Fibroblast of skin of back (primary cell): ENCODE measurements around the gene OTUD4.
A peak's percentile ranks its signal among the peaks of the same experiment; 100 is the strongest.
"Not testable (repeated sequence)": the region's sequence is repeated elsewhere in the genome, so short reads cannot be mapped to it uniquely, and the experiment has no call there.

Source experiments
- DNase-seq: peaks from one replicate; pipeline ENCODE4 v3.0.0-alpha.2; 2013

The OTUD4 gene

DNA sequence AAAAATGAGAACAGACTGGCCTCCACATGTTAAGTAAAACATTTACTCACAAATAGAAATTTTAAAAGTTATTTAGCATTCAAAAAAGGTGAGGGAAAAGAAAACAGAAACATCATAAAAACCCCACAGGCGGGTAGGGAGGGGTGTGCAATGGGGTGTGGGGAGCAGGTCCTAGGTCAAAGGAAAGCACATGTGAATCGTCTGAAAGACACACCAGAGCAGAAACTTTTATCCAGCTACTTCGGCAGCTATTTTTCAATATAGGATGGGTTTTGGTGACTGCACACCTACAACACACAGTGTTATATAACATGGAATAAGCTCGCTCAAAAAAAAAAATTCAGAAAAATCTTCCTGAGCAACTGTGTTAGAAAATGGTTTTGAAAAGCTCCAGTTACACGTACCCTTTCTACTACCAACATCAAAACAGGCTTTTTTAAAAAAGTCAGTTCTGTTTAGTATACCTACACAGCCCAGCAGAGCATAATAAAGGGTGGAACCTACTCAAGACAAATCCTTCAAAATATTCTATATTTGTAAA is 1.6 kb downstream of the OTUD4 start:
- no peak for DNase-seq

DNA sequence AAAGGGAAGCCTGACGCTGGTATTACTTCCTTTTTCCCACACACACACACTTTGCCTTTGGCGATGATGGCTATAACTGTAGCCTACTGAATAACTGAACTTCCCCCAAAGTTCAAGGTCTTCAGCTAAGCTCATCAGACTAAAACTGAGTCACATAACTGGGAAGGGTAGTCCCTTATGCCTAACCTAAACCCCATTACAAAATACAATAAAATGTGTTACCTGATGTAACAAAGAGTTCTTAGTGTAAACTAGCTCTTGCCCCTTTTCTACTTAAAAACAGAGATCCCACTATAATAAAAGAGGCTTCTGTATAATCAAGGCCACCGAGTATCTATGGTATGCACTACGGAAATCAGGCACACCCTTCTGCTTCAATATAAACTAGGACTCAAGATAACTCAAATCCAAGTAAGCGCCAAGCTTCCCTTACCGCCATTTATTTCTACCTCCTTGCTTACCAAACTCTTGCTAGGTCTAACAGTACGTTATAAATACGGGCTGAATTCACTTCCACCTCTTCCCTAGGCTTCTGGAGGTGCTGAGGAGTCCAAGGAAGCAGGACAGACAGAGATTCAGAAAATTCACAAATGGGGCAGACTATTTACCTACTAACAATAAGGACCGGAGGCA is 2.4 kb downstream of the OTUD4 start:
- peak; percentile 12 for DNase-seq

GRCh38 chr4:145177511-145177905 is 2.9 kb downstream of the OTUD4 start:
- peak; percentile 22 for DNase-seq

DNA sequence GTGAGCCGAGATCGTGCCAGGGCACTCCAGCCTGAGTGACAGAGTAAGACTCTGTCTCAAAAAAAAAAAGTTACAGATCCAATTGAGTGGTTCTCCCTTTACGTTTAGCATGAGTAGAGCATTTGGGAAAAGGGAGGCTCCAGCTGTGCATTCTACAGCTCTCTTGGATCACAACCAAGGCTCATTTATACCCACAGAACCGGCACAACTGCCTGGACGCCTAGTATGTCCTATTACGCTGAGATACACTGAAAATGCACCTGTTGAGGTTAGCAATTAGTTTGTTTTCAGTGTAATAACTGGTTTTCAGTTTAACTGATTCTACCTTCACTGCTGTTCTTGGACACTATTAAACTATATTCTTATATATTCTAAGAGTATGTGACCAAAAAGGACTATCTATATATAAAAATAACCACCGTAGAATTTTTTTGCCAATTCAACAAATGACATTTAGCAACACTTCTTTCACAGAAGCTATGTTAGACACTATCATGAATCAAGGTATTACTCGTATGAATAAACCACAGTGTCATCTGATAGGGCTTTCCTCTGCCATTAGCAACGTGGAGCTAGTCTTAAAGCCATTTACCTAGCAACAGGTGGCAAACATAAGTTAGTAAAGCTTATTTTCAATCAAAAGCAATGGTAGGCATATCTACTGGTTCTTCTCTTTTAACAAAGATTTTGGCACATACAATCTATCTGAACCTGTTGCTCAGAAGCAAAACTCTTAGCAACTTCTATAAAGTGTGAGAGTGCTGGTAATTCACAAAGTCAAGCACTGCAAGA is 3.6 kb downstream of the OTUD4 start:
- no peak for DNase-seq

DNA sequence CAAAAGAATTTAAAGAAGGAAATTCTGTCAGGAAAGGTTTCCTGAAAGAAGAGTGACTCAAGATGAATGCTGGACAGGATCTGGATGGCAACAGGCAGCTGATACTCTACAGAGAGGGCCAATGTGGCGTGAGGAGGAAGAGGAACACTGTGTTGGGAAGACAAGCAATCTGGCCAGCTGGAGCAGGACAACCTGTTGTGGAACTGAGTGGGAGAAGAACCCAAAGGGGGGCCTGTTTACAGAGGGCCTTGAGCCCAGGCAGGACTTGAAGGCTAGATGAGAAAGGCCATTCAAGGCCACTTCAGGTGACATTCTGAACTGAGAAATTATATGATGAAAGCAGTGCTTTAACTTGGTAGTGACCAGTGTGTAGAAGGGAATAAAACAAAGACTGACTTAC is 8.5 kb downstream of the OTUD4 start:
- DNase-seq: no peak

- DNase-seq: no peak
Observed at GRCh38 chr4:145170223-145170622, 10.2 kb downstream of the OTUD4 start.

GRCh38 chr4:145168581-145169187 is 11.7 kb downstream of the OTUD4 start:
- DNase-seq: no peak

GRCh38 chr4:145167887-145168286 is 12.5 kb downstream of the OTUD4 start:
- DNase-seq: no peak

- no peak for DNase-seq
Observed at GRCh38 chr4:145161549-145161948, 18.8 kb downstream of the OTUD4 start.

GRCh38 chr4:145156986-145157385 is 23.4 kb downstream of the OTUD4 start:
- DNase-seq: no peak

DNA sequence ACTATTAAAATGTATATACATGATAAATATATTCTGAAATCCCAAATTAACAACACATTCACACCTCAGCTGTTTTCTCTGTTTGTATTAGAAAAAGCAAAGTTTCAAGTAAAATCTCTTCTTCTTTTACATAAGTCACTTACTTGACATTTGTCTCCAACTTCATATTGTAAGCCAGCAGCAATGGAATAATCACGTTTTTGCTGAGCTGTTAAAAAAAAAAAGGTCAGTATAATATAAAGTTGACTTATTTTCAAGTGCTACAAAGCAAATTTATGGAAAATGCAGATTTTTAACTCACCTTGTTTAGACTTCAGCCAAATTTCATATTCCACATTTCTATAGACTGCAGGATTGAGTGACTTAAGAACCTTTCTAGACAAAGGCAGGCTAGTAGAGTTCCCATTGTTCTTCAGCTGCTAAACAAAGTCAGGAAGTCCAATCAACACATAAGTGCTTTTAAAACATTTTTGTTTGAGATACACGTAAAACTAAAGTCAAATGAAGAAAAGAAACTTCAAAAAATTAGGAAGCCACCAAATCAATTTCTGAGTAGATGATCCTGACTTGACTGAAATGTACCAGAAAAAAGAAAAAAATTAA is 25.0 kb downstream of the OTUD4 start:
- DNase-seq: no peak

DNA sequence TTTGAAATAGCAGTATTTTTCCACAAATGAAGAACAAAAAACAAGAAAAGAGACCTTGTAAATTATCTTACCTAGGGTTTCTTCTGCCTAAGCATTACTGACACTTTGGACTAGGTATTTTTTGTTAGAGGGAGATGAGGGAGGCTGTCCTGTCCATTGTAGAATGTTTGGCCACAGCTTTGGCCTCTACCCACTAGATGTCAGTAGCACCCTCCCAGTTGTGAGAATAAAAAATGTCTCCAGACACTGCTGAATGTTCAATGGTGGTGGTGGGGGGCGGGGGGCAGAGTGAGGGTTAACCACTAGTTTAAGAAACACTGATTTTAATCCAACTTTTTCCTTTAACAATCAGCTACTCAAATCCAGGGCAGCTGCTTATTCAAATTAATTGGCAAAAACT is 25.8 kb downstream of the OTUD4 start:
- peak; percentile 30 for DNase-seq

- no peak for DNase-seq
Observed at GRCh38 chr4:145153904-145154298, 26.5 kb downstream of the OTUD4 start.

DNA sequence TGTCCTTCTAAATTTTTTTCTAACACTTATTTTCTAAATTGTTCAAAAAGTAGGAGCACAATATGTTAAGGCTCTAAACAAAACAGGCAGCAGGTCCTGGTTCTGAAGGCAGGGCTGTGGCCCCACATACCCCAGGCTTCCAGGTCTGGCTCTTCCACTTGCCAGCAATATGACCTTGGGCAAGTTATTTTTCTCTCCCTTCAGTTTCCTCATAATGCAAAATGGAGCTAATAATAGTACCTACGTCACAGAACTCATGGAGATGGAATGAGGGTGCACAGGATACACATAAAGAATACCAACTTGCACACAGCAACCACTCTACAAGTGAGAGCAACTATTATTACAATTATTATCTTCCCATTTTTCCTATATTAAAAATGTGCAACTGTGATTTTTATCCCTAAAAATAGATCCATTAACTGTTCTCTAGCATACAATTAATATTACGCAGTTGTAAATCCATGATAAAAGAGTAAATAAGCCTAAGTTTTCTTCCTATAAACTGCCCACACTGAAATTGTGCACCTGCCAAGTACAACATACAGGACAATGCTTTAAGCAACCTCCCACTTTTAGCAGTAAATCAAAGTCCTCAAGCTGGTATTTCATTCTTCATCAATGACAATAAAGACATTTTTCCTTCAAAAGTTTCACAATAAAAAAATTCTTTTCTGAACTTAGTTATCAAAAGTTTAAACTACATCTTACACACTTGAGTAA is 27.0 kb downstream of the OTUD4 start:
- DNase-seq: no peak

DNA sequence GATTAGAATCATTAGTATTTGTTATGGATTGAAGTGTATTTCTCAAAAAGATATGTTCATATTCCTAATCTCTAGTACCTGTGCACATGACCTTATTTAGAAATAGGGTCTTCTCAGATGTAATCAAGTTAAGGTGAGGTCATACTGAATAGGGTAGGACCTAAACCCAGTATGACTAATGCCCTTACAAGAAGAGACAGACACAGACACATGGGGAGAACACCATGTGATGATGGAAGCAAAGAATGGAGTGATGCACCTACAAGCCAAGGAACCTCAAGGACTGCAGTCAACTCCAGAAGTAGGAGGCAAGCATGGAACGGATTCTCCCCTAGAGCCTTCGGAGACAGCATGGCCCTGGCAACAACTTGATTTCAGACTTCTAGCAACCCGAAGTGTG is 31.4 kb downstream of the OTUD4 start:
- DNase-seq: no peak

DNA sequence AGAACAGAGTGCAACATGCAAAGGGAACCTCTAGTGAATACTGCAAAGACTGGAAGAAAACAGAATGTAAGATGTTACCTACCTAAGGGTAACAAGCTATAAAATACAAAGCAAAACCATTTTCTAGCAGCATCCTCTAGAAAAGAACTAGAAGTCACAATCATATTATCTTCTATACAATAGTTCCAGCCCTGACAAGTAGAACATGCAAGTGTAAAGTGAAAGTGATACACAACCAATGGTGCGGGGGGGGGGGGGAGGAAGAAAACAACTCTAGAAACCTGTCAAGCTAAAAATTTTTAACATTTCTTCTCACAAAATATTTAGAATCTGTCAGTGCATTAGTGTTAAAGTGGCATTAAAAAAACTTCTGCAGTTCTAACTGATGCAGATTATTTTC is 44.2 kb downstream of the OTUD4 start:
- not testable (repeated sequence) for DNase-seq

GRCh38 chr4:145132511-145133098 is 47.8 kb downstream of the OTUD4 start:
- peak; percentile 7 for DNase-seq

GRCh38 chr4:145131848-145132247 is 48.5 kb downstream of the OTUD4 start:
- DNase-seq: no peak

DNA sequence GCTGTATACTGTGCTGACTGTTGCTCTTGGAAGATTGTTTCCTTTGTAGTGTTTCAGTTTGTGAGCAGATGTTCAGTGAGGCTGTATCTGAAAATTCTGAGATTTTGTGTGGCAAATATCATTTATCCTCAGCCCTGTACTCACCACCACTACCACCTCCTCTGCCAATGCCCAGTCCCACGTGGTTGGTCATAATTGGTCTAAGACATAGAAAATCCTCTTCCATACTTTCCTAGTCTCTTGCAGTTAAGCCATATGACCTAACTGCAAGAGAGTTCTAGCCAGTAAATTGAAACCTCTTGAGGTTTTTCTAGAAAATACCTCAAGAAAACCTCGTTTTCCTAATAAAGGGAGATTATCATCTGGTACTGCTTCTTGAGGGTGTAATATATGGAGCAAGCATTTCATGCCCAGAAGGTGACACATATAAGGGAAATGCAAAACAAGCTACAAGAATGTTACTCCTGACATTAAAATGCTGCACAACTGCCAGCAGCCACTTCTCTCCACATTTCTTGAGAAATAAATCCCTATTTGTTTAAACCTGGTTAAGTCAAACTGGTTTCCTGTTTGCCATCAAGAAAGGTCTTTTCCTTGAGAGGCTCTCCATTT is 49.5 kb downstream of the OTUD4 start:
- peak; percentile 84 for DNase-seq

DNA sequence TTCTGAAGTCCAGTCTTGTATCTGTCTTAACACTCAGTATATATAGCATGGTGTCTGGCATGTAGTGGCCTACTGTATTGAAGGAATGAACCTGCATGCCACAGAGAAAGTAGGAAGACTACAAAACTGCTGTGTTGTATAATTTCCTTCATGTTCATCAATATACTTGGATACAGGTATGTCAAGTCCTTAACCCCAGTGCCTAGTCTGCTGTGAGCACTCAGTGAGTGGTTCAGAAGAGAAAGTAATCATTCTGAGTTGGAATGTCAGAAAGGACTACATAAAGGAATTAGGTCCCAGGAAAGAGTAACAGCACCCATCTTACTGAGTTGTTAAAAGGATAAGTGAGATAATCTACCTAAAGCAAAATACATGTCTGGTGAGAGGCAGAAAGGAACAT is 50.3 kb downstream of the OTUD4 start:
- no peak for DNase-seq

DNA sequence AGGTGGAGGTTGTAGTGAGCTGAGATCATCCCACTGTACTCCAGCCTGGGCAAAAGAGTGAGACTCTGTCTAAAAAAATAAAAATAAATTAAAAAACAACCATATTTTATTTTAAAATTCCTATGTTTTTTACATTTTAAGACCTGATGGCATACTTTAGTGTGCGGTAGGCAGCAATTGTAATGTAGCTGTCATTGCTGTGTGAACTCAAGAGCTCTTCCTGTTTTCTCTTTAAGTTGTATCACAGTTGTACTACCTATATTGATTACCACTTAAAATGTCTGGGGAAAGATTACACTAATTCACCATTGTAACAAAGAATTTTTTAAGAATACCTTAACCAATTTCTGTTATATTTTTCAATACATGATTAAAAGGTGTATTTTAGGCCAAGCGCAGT is 55.0 kb downstream of the OTUD4 start:
- no peak for DNase-seq

DNA sequence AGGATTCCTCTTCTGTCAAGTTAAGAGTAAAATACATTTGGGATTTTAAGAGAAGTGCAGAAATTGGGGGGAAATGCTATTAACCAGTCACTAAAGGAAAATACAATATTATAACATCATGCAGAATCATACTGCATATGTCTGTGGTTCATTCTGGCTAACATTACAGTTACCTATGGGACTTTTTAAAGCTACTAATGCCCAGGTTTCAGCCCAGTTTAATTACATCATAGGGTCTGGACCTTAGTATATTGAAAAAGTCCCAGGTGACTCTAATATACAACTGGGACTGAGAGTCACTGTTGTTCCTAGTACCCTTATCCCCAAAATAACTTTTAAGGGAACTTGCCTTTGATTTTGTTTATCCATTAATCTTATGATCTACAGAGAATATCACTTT is 72.3 kb downstream of the OTUD4 start:
- DNase-seq: no peak
